ENCODE measurements around the gene PREX1.

- TF ChIP-seq SUZ12 (IDR thresholded peaks at IDR 0.05; ENCODE audit: extremely low read depth, insufficient read depth, insufficient read length) (no peak), YY1 (IDR thresholded peaks at IDR 0.05; ENCODE audit: insufficient read depth, insufficient read length) (no peak)
Observed at GRCh38 chr20:48749437-48749836, 78.4 kb downstream of the PREX1 start.

Data from NT2/D1 (cell line).